Mononuclear cell (primary cell): ENCODE results near the gene VARS1. TPM values are rescaled to one million over a fixed set of nuclear protein-coding genes. Genes with fewer than 3 reads are reported as not detected.

ENCODE experiments used
- H3K27me3 ChIP-seq: 2 replicates; pipeline ENCODE4 v1.6.0; 2011; ENCODE audit warnings: low read length, control low read depth; ENCODE audit not compliant: insufficient read depth
- H3K4me1 ChIP-seq: 2 replicates; pipeline ENCODE4 v1.5.1; 2011; ENCODE audit warnings: mild to moderate bottlenecking, low read length, control low read depth; ENCODE audit not compliant: insufficient read depth
- H3K4me3 ChIP-seq: 2 replicates; pipeline ENCODE4 v1.5.1; 2011; ENCODE audit warnings: mild to moderate bottlenecking, low read length, moderate library complexity
- H3K9me3 ChIP-seq: 2 replicates; pipeline ENCODE4 v1.5.1; 2011; ENCODE audit warnings: low read depth, mild to moderate bottlenecking, control low read depth, low read length
- total RNA-seq: library from RNA; depleted of rRNA; stranded (reverse); fragments of >200 nt; gene quantifications from one replicate; pipeline ENCODE4 v1.2.3, GENCODE V29; 2012

VARS1 gene
- total RNA-seq, 1 donor: 12.3 TPM

- Histone ChIP-seq H3K4me3 (no peak overlapping the region), H3K27me3 (no peaks in the 10 kb centered on the region), H3K4me1 (no peaks in the 10 kb centered on the region), H3K9me3 (no peaks in the 10 kb centered on the region)
These were observed 37.3 kb downstream of the VARS1 start for GRCh38 chr6:31758281-31758680.

GRCh38 chr6:31752739-31753319 is 42.7 kb downstream of the VARS1 start:
- H3K4me3 ChIP-seq: no peak overlapping the region
- no peaks in the 10 kb centered on the region for H3K9me3 ChIP-seq
- H3K4me1 ChIP-seq: no peaks in the 10 kb centered on the region
- no peaks in the 10 kb centered on the region for H3K27me3 ChIP-seq

GRCh38 chr6:31750411-31751022 is 45.0 kb downstream of the VARS1 start:
- no peaks in the 10 kb centered on the region for H3K27me3 ChIP-seq
- H3K4me3 ChIP-seq: no peak overlapping the region
- H3K4me1 ChIP-seq: no peaks in the 10 kb centered on the region
- H3K9me3 ChIP-seq: no peaks in the 10 kb centered on the region

- no peaks in the 10 kb centered on the region for H3K4me1 ChIP-seq
- no peaks in the 10 kb centered on the region for H3K27me3 ChIP-seq
- H3K9me3 ChIP-seq: no peaks in the 10 kb centered on the region
- H3K4me3 ChIP-seq: no peak overlapping the region
These were observed 46.1 kb downstream of the VARS1 start for GRCh38 chr6:31749301-31750036.

Other genes starting within 250 kb of the VARS1 start
- 0.73 TPM for gene ATP6V1G2, start 249.1 kb downstream of the VARS1 start, total RNA-seq
- 9.8 TPM for gene NFKBIL1, start 248.1 kb downstream of the VARS1 start, total RNA-seq
- 2.5 TPM for gene LTA, start 223.5 kb downstream of the VARS1 start, total RNA-seq
- gene TNF, start 220.2 kb downstream of the VARS1 start, total RNA-seq: 230 TPM
- 191 TPM for gene LTB, start 213.3 kb downstream of the VARS1 start, total RNA-seq
- 200 TPM for gene LST1, start 209.5 kb downstream of the VARS1 start, total RNA-seq
- 9.2 TPM for gene NCR3, start 202.7 kb downstream of the VARS1 start, total RNA-seq
- gene AIF1, start 180.5 kb downstream of the VARS1 start, total RNA-seq: 245 TPM
- gene PRRC2A, start 175.0 kb downstream of the VARS1 start, total RNA-seq: 67.0 TPM
- gene BAG6, start 143.1 kb downstream of the VARS1 start, total RNA-seq: 81.3 TPM
- gene APOM, start 139.9 kb downstream of the VARS1 start, total RNA-seq: 3.0 TPM
- 14.6 TPM for gene C6orf47, start 135.0 kb downstream of the VARS1 start, total RNA-seq
- gene GPANK1, start 130.8 kb downstream of the VARS1 start, total RNA-seq: 11.9 TPM
- gene CSNK2B, start 129.7 kb downstream of the VARS1 start, total RNA-seq: 124 TPM
- 9.8 TPM for gene LY6G5B, start 125.8 kb downstream of the VARS1 start, total RNA-seq
- gene LY6G5C, start 114.7 kb downstream of the VARS1 start, total RNA-seq: 1.2 TPM
- 36.9 TPM for gene ABHD16A, start 92.4 kb downstream of the VARS1 start, total RNA-seq
- gene LY6G6F, start 88.9 kb downstream of the VARS1 start, total RNA-seq: 7.7 TPM
- gene LY6G6D, start 80.4 kb downstream of the VARS1 start, total RNA-seq: 1.0 TPM
- gene LY6G6C, start 74.0 kb downstream of the VARS1 start, total RNA-seq: not detected
- gene MPIG6B, start 72.4 kb downstream of the VARS1 start, total RNA-seq: 11.5 TPM
- 9.8 TPM for gene DDAH2, start 66.5 kb downstream of the VARS1 start, total RNA-seq
- gene CLIC1, start 59.2 kb downstream of the VARS1 start, total RNA-seq: 421 TPM
- gene MSH5, start 55.7 kb downstream of the VARS1 start, total RNA-seq: 6.1 TPM
- 0.63 TPM for gene SAPCD1, start 33.1 kb downstream of the VARS1 start, total RNA-seq
- 0.31 TPM for gene VWA7, start 18.4 kb downstream of the VARS1 start, total RNA-seq
- gene LSM2, start 11.2 kb upstream of the VARS1 start, total RNA-seq: 15.4 TPM
- gene HSPA1L, start 19.5 kb upstream of the VARS1 start, total RNA-seq: 2.7 TPM
- gene HSPA1A, start 19.8 kb upstream of the VARS1 start, total RNA-seq: 16.6 TPM
- gene HSPA1B, start 32.0 kb upstream of the VARS1 start, total RNA-seq: 13.3 TPM
- gene NEU1, start 67.1 kb upstream of the VARS1 start, total RNA-seq: 19.4 TPM
- gene SLC44A4, start 83.2 kb upstream of the VARS1 start, total RNA-seq: 0.10 TPM
- 14.4 TPM for gene EHMT2, start 101.9 kb upstream of the VARS1 start, total RNA-seq
- 0.21 TPM for gene ZBTB12, start 106.3 kb upstream of the VARS1 start, total RNA-seq
- 2.5 TPM for gene C2, start 132.0 kb upstream of the VARS1 start, total RNA-seq
- gene CFB, start 150.3 kb upstream of the VARS1 start, total RNA-seq: 3.1 TPM
- gene NELFE, start 163.2 kb upstream of the VARS1 start, total RNA-seq: 47.8 TPM
- gene SKIC2, start 163.4 kb upstream of the VARS1 start, total RNA-seq: 44.8 TPM
- 16.1 TPM for gene DXO, start 176.4 kb upstream of the VARS1 start, total RNA-seq
- gene C4A, start 186.3 kb upstream of the VARS1 start, total RNA-seq: 0.94 TPM
- gene C4B, start 219.0 kb upstream of the VARS1 start, total RNA-seq: 1.0 TPM
- not detected for gene CYP21A2, start 242.7 kb upstream of the VARS1 start, total RNA-seq